Neural progenitor cell (in vitro differentiated cells): ENCODE results near the gene ANKRD42. TPM values are rescaled to one million over a fixed set of nuclear protein-coding genes. Genes with fewer than 3 reads are reported as not detected.

Experiments used
- DNase-seq: peaks from one replicate; pipeline ENCODE4 v3.0.0-alpha.2; 2016; ENCODE audit warnings: low spot score
- H2AFZ ChIP-seq: fragments of 200-600 bp; sonication (generic); replicated peaks from 2 replicates; pipeline ENCODE4 v1.6.1; 2016; ENCODE audit warnings: antibody characterized with exemption
- H3F3A ChIP-seq: fragments of 200-600 bp; sonication (generic); 2 replicates; pipeline ENCODE4 v1.6.1; 2016; ENCODE audit warnings: antibody characterized with exemption, low read depth
- H3K27ac ChIP-seq: fragments of 200-600 bp; sonication (generic); 2 replicates; pipeline ENCODE4 v1.5.1; 2016; ENCODE audit warnings: mild to moderate bottlenecking
- H3K27me3 ChIP-seq: fragments of 200-600 bp; sonication (generic); 2 replicates; pipeline ENCODE4 v1.6.1; 2016; ENCODE audit warnings: mild to moderate bottlenecking, moderate library complexity
- H3K36me3 ChIP-seq: fragments of 200-600 bp; sonication (generic); 2 replicates; pipeline ENCODE4 v1.5.1; 2016
- H3K4me1 ChIP-seq: fragments of 200-600 bp; sonication (generic); 2 replicates; pipeline ENCODE4 v1.6.1; 2016; ENCODE audit warnings: mixed run types
- H3K4me2 ChIP-seq: fragments of 200-600 bp; sonication (generic); 2 replicates; pipeline ENCODE4 v1.6.1; 2016
- H3K4me3 ChIP-seq: fragments of 200-600 bp; sonication (generic); 2 replicates; pipeline ENCODE4 v1.5.1; 2016
- H3K79me2 ChIP-seq: fragments of 200-600 bp; sonication (generic); 2 replicates; pipeline ENCODE4 v1.6.1; 2016; ENCODE audit warnings: low read depth
- H3K9ac ChIP-seq: fragments of 200-600 bp; sonication (generic); 2 replicates; pipeline ENCODE4 v1.6.1; 2016
- H3K9me3 ChIP-seq: fragments of 200-600 bp; sonication (generic); 2 replicates; pipeline ENCODE4 v1.5.1; 2016; ENCODE audit warnings: low read depth
- H4K20me1 ChIP-seq: fragments of 200-600 bp; sonication (generic); 2 replicates; pipeline ENCODE4 v1.6.1; 2016; ENCODE audit warnings: low read depth
- H3K27ac Mint-ChIP-seq: 3 replicates; pipeline ENCODE4 v1.8.0; 2021; ENCODE audit warnings: mixed read lengths
- H3K27me3 Mint-ChIP-seq: 2 replicates; pipeline ENCODE4 v1.8.0; 2022; ENCODE audit warnings: low read depth, mild to moderate bottlenecking, inconsistent platforms, moderate library complexity, mixed read lengths; ENCODE audit not compliant: insufficient read depth
- H3K36me3 Mint-ChIP-seq: 3 replicates; pipeline ENCODE4 v1.8.0; 2021; ENCODE audit warnings: mixed read lengths
- H3K4me1 Mint-ChIP-seq: 3 replicates; pipeline ENCODE4 v1.8.0; 2021; ENCODE audit warnings: mixed read lengths
- H3K4me3 Mint-ChIP-seq: 3 replicates; pipeline ENCODE4 v1.8.0; 2021; ENCODE audit warnings: mild to moderate bottlenecking, moderate library complexity, mixed read lengths
- H3K9me3 Mint-ChIP-seq: 3 replicates; pipeline ENCODE4 v1.8.0; 2020; ENCODE audit warnings: mixed read lengths
- EZH2 ChIP-seq: fragments of 200-600 bp; sonication (generic); IDR thresholded peaks from 2 replicates; pipeline ENCODE4 v1.6.1; 2017; ENCODE audit warnings: antibody characterized with exemption, mild to moderate bottlenecking, moderate library complexity
- EZH2phosphoT487 ChIP-seq: fragments of 200-600 bp; sonication (generic); IDR thresholded peaks from 2 replicates; pipeline ENCODE4 v1.6.1; 2017; ENCODE audit warnings: antibody characterized with exemption
- total RNA-seq: library from RNA; depleted of rRNA; stranded (reverse); fragments of >200 nt; gene quantifications from 2 replicates; pipeline ENCODE4 v1.2.3, GENCODE V29; 2015; ENCODE audit warnings: low replicate concordance
- TF ChIP-seq, protein P1 (sequence below): fragments of 200-600 bp; sonication (generic); IDR thresholded peaks from 2 replicates; pipeline ENCODE4 v1.5.1; 2017; ENCODE audit warnings: antibody characterized with exemption, mild to moderate bottlenecking

Gene ANKRD42
- total RNA-seq, 1 donor from 2014 or later, result 4.4 TPM

DNA sequence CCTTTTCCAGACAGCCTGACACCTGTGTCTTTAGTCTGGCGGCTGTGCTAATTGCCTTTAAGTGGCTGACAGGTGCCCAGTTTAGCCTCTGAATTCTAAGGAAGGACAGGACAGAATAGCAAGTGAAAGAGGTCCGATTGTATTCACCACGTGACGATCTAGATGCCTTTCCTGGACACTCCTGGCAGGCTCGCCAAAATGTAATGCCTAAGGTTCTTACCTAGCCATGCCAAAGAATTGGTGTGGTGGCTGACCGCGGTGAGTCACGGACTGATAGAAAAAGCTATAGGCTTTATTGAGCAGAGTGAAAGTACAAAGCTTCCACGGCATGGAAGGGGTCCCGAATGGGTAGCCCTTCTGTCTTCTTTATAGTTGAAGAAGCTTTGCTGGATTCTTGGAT is 26.7 kb downstream of the ANKRD42 start:
- no peaks in the 10 kb centered on the region for H3K4me1 Mint-ChIP-seq
- TF ChIP-seq EZH2 (no peak), EZH2phosphoT487 (no peak)
- TF ChIP-seq, protein P1, sequence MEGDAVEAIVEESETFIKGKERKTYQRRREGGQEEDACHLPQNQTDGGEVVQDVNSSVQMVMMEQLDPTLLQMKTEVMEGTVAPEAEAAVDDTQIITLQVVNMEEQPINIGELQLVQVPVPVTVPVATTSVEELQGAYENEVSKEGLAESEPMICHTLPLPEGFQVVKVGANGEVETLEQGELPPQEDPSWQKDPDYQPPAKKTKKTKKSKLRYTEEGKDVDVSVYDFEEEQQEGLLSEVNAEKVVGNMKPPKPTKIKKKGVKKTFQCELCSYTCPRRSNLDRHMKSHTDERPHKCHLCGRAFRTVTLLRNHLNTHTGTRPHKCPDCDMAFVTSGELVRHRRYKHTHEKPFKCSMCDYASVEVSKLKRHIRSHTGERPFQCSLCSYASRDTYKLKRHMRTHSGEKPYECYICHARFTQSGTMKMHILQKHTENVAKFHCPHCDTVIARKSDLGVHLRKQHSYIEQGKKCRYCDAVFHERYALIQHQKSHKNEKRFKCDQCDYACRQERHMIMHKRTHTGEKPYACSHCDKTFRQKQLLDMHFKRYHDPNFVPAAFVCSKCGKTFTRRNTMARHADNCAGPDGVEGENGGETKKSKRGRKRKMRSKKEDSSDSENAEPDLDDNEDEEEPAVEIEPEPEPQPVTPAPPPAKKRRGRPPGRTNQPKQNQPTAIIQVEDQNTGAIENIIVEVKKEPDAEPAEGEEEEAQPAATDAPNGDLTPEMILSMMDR, result no peak

DNA sequence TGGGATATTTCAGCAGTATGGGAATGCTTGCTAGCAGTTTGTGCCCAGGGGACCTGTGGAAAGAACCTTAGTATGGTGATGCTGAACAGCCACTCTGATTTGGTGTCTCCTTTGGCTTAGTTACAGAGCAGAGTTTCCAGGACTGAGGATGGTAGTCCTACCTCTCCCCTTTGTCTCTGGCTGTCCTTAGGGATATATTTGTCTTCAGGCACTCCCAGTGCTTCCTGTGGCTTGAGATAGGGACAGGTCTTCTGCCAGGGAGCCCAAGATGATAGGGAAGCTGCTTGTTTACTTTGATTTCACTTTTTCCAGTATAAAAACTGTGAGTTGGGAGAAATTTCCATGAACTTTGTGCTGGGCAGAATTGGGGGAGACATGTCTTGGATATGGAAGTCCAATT is 28.2 kb downstream of the ANKRD42 start:
- Histone ChIP-seq H3K9ac (no peak overlapping the region), H3K36me3 (no peaks in the 10 kb centered on the region), H2AFZ (no peak overlapping the region), H3K4me3 (no peak overlapping the region), H3K9me3 (no peaks in the 10 kb centered on the region), H3K4me1 (no peaks in the 10 kb centered on the region), H3K27ac (no peak overlapping the region), H4K20me1 (no peaks in the 10 kb centered on the region), H3K79me2 (no peaks in the 10 kb centered on the region), H3K27me3 (no peaks in the 10 kb centered on the region), H3F3A (no peaks in the 10 kb centered on the region), H3K4me2 (no peak overlapping the region)
- no peaks in the 10 kb centered on the region for H3K4me1 Mint-ChIP-seq
- no peak overlapping the region for H3K27ac Mint-ChIP-seq
- no peaks in the 10 kb centered on the region for H3K36me3 Mint-ChIP-seq
- TF ChIP-seq EZH2phosphoT487 (no peak), EZH2 (no peak)
- TF ChIP-seq, protein P1, result no peak
- H3K9me3 Mint-ChIP-seq, result no peaks in the 10 kb centered on the region
- H3K27me3 Mint-ChIP-seq, result peaks cover 3% of the 10 kb centered on the region
- H3K4me3 Mint-ChIP-seq, result no peak overlapping the region
- no peak for DNase-seq

More for the DNA sequence above, 26.7 kb downstream of the ANKRD42 start:
- peak; percentile 9 for DNase-seq
- Histone ChIP-seq H3K9ac (no peak overlapping the region), H3K27ac (no peak overlapping the region), H3K27me3 (no peaks in the 10 kb centered on the region), H3K9me3 (no peaks in the 10 kb centered on the region), H3F3A (no peaks in the 10 kb centered on the region), H3K4me2 (no peak overlapping the region), H3K36me3 (no peaks in the 10 kb centered on the region), H3K4me1 (no peaks in the 10 kb centered on the region), H2AFZ (no peak overlapping the region), H4K20me1 (no peaks in the 10 kb centered on the region), H3K79me2 (no peaks in the 10 kb centered on the region), H3K4me3 (no peak overlapping the region)
- Mint-ChIP-seq H3K4me3 (no peak overlapping the region), H3K9me3 (no peaks in the 10 kb centered on the region), H3K27ac (no peak overlapping the region), H3K36me3 (no peaks in the 10 kb centered on the region), H3K27me3 (peaks cover 3% of the 10 kb centered on the region)

DNA sequence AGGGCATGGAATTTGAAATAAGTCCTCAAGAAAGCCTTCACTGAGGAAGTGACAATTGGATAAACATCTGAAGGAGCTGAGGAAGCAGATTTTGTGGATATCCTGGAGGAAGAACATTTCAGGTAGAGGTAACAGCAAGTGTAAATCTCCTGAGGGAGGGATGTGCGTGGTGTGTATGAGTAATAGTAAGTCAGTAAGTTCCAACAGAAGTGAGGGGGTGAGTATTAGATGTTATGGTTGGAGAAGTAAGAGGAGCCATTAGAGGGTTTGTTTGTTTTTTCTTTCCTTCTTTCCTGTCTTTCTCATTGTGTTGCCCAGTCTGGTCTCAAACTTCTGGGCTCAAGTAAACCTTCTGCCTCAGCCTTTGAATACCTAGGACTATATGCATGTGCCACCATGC is 29.0 kb downstream of the ANKRD42 start:
- DNase-seq, result no peak
- no peaks in the 10 kb centered on the region for H3F3A ChIP-seq
- H3K36me3 Mint-ChIP-seq, result no peaks in the 10 kb centered on the region
- H3K27ac Mint-ChIP-seq, result no peak overlapping the region
- H3K9ac ChIP-seq, result no peak overlapping the region
- H3K4me1 Mint-ChIP-seq, result no peaks in the 10 kb centered on the region
- no peak overlapping the region for H2AFZ ChIP-seq
- H4K20me1 ChIP-seq, result no peaks in the 10 kb centered on the region
- H3K4me3 Mint-ChIP-seq, result no peak overlapping the region
- no peaks in the 10 kb centered on the region for H3K79me2 ChIP-seq
- no peaks in the 10 kb centered on the region for H3K27me3 ChIP-seq
- H3K27me3 Mint-ChIP-seq, result peaks cover 3% of the 10 kb centered on the region
- no peak overlapping the region for H3K4me2 ChIP-seq
- no peaks in the 10 kb centered on the region for H3K9me3 ChIP-seq
- H3K9me3 Mint-ChIP-seq, result no peaks in the 10 kb centered on the region
- H3K27ac ChIP-seq, result no peak overlapping the region
- no peak overlapping the region for H3K4me3 ChIP-seq
- H3K4me1 ChIP-seq, result no peaks in the 10 kb centered on the region
- TF ChIP-seq, protein P1, result no peak
- no peak for TF ChIP-seq EZH2
- no peak for TF ChIP-seq EZH2phosphoT487
- no peaks in the 10 kb centered on the region for H3K36me3 ChIP-seq
